PFSK-1 (cell line): Measurements from ENCODE around the gene CACNG4.

Experiments
- POLR2AphosphoS5 ChIP-seq: IDR thresholded peaks from 2 replicates; pipeline ENCODE4 v1.6.1; 2012; ENCODE audit warnings: low read depth, mild to moderate bottlenecking, control low read depth, low read length, moderate library complexity
- TAF1 ChIP-seq: IDR thresholded peaks from 2 replicates; pipeline ENCODE4 v1.6.1; 2012; ENCODE audit warnings: low read length, control low read depth, borderline replicate concordance; ENCODE audit not compliant: insufficient read depth

- TF ChIP-seq TAF1, result no peak
- TF ChIP-seq POLR2AphosphoS5, result no peak
Measured at GRCh38 chr17:66951605-66951953, 12.9 kb upstream of the CACNG4 start.
